ENCODE measurements around the gene MLST8.

The MLST8 gene

DNA sequence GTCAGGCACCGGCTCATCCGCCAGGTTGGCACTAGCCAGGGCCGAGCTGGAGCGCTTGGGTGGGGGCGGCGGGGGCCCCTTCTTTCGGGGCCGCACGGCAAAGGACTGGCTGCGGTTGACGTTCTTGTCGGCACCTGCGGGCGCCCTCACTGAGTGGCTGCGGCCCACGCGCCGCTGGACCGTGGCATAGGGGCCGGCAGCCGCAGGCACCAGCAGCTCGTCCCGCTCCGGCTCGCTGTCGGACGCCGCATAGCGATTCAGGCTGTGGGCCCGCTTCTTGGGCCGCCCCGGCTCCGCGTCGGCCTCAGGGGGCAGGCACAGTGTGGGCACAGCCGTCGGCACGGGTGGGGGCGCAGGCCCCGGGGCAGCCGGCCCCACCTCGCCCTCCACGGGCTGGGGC lies 24.8 kb upstream of the MLST8 start:
- peaks cover 0 to 11% of the 10 kb centered on the region in 2 experiments for H3K27me3 ChIP-seq (ENCODE audit: control insufficient read depth in 1 of 2, insufficient read depth in 1 of 2, low read length in 2 of 2)
- no peak overlapping the region for H2BK5ac ChIP-seq (ENCODE audit: low read depth, low read length, poor library complexity, severe bottlenecking)
- H2AK5ac ChIP-seq (ENCODE audit: low read length, severe bottlenecking) = no peak overlapping the region
- H2BK120ac ChIP-seq (ENCODE audit: low read depth, low read length) = no peak overlapping the region
- no peak overlapping the region for H3K4me3 ChIP-seq (ENCODE audit: insufficient read depth in 1 of 2, low read depth in 1 of 2, low read length in 2 of 2)
- H3K36me3 ChIP-seq (ENCODE audit: control insufficient read depth in 1 of 2, insufficient read depth in 2 of 2, low read depth in 1 of 2, low read length in 2 of 2) = peaks cover 22 to 66% of the 10 kb centered on the region in 2 experiments
- H3K27ac ChIP-seq (ENCODE audit: low read length, poor library complexity, severe bottlenecking) = no peak overlapping the region
- H2AFZ ChIP-seq (ENCODE audit: low read depth, low read length) = no peak overlapping the region
- no peak overlapping the region for H4K91ac ChIP-seq (ENCODE audit: low read length)
- H3K18ac ChIP-seq (ENCODE audit: low read depth in 1 of 2, low read length in 2 of 2) = no peak overlapping the region
- no peak overlapping the region for H3K4ac ChIP-seq (ENCODE audit: low read depth in 1 of 2, low read length in 2 of 2)
- H4K8ac ChIP-seq (ENCODE audit: low read length) = no peak overlapping the region
- H3K14ac ChIP-seq (ENCODE audit: low read length in 2 of 2) = no peak overlapping the region
- H3K4me1 ChIP-seq (ENCODE audit: control insufficient read depth, insufficient read depth, low read depth, low read length) = peaks cover 9% of the 10 kb centered on the region
- H3K9me3 ChIP-seq (ENCODE audit: control insufficient read depth, low read length) = no peaks in the 10 kb centered on the region
- no peak overlapping the region for H3K4me2 ChIP-seq (ENCODE audit: low read length, poor library complexity, severe bottlenecking)
- H3K79me1 ChIP-seq (replicated peaks; ENCODE audit: low read length, poor library complexity, severe bottlenecking) = peaks cover 7% of the 10 kb centered on the region
- 96% methylated on average over 43 of the region's 43 CpGs for WGBS
- no peak overlapping the region for H3K9ac ChIP-seq (ENCODE audit: low read length)
- no peak overlapping the region for H2BK15ac ChIP-seq (ENCODE audit: low read depth, poor library complexity, severe bottlenecking)
- no peak overlapping the region for H3K23ac ChIP-seq (ENCODE audit: low read length in 2 of 2)
- no peak overlapping the region for H2BK12ac ChIP-seq (ENCODE audit: low read length in 2 of 2)
- no peak for DNase-seq

- Histone ChIP-seq H3K27ac (ENCODE audit: low read length, poor library complexity, severe bottlenecking) (no peak overlapping the region), H3K18ac (ENCODE audit: low read depth in 1 of 2, low read length in 2 of 2) (no peak overlapping the region), H2BK15ac (ENCODE audit: low read depth, poor library complexity, severe bottlenecking) (no peak overlapping the region), H2BK12ac (ENCODE audit: low read length in 2 of 2) (no peak overlapping the region), H2BK5ac (ENCODE audit: low read depth, low read length, poor library complexity, severe bottlenecking) (no peak overlapping the region), H3K9me3 (ENCODE audit: control insufficient read depth, low read length) (no peaks in the 10 kb centered on the region), H3K36me3 (ENCODE audit: control insufficient read depth in 1 of 2, insufficient read depth in 2 of 2, low read depth in 1 of 2, low read length in 2 of 2) (peaks cover 15 to 58% of the 10 kb centered on the region in 2 experiments), H3K4ac (ENCODE audit: low read depth in 1 of 2, low read length in 2 of 2) (no peak overlapping the region), H3K4me2 (ENCODE audit: low read length, poor library complexity, severe bottlenecking) (no peak overlapping the region), H2AK5ac (ENCODE audit: low read length, severe bottlenecking) (no peak overlapping the region), H3K14ac (ENCODE audit: low read length in 2 of 2) (no peak overlapping the region), H3K4me3 (ENCODE audit: insufficient read depth in 1 of 2, low read depth in 1 of 2, low read length in 2 of 2) (no peak overlapping the region), H3K4me1 (ENCODE audit: control insufficient read depth, insufficient read depth, low read depth, low read length) (peaks cover 9% of the 10 kb centered on the region), H3K9ac (ENCODE audit: low read length) (no peak overlapping the region), H2AFZ (ENCODE audit: low read depth, low read length) (peak overlapping the region; percentile 29), H4K91ac (ENCODE audit: low read length) (no peak overlapping the region), H4K8ac (ENCODE audit: low read length) (no peak overlapping the region), H3K27me3 (ENCODE audit: control insufficient read depth in 1 of 2, insufficient read depth in 1 of 2, low read length in 2 of 2) (peaks cover 0 to 11% of the 10 kb centered on the region in 2 experiments), H2BK120ac (ENCODE audit: low read depth, low read length) (no peak overlapping the region), H3K79me1 (replicated peaks; ENCODE audit: low read length, poor library complexity, severe bottlenecking) (peaks cover 4% of the 10 kb centered on the region), H3K23ac (ENCODE audit: low read length in 2 of 2) (no peak overlapping the region)
- WGBS = 92% methylated on average over 45 of the region's 46 CpGs
- DNase-seq = no peak
Observed at GRCh38 chr16:2180962-2181923, 24.0 kb upstream of the MLST8 start.

DNA sequence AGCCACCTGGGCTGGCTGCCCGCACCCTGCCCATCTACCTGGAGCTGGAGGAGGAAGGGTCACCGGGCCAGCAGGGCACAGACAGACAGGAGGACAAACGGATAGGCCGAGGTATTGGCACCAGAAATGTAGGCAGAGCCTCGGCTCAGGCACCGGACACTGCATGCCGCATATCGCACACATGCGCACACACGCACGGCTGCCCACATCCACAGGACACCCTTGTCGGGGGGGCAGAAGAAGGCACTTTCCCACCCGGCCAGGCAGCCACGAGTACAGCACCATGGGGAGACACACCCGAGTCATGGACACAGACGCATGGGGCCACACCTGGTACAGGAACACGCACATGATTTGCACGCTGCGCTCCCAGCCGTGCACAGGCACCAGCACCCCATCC lies 23.3 kb upstream of the MLST8 start:
- H3K4ac ChIP-seq (ENCODE audit: low read depth in 1 of 2, low read length in 2 of 2) = no peak overlapping the region
- no peak overlapping the region for H2AK5ac ChIP-seq (ENCODE audit: low read length, severe bottlenecking)
- H2AFZ ChIP-seq (ENCODE audit: low read depth, low read length) = peak overlapping the region; percentile 29
- WGBS = 96% methylated on average over 20 of the region's 20 CpGs
- H3K79me1 ChIP-seq (replicated peaks; ENCODE audit: low read length, poor library complexity, severe bottlenecking) = peaks cover 4% of the 10 kb centered on the region
- H3K27me3 ChIP-seq (ENCODE audit: control insufficient read depth in 1 of 2, insufficient read depth in 1 of 2, low read length in 2 of 2) = peaks cover 0 to 11% of the 10 kb centered on the region in 2 experiments
- H2BK120ac ChIP-seq (ENCODE audit: low read depth, low read length) = no peak overlapping the region
- no peak overlapping the region for H4K8ac ChIP-seq (ENCODE audit: low read length)
- no peak overlapping the region for H3K27ac ChIP-seq (ENCODE audit: low read length, poor library complexity, severe bottlenecking)
- no peak overlapping the region for H3K9ac ChIP-seq (ENCODE audit: low read length)
- H3K4me1 ChIP-seq (ENCODE audit: control insufficient read depth, insufficient read depth, low read depth, low read length) = peaks cover 9% of the 10 kb centered on the region
- H4K91ac ChIP-seq (ENCODE audit: low read length) = no peak overlapping the region
- no peak overlapping the region for H2BK12ac ChIP-seq (ENCODE audit: low read length in 2 of 2)
- no peak overlapping the region for H3K18ac ChIP-seq (ENCODE audit: low read depth in 1 of 2, low read length in 2 of 2)
- no peak overlapping the region for H3K14ac ChIP-seq (ENCODE audit: low read length in 2 of 2)
- H3K9me3 ChIP-seq (ENCODE audit: control insufficient read depth, low read length) = no peaks in the 10 kb centered on the region
- no peak overlapping the region for H3K4me2 ChIP-seq (ENCODE audit: low read length, poor library complexity, severe bottlenecking)
- DNase-seq = no peak
- H3K23ac ChIP-seq (ENCODE audit: low read length in 2 of 2) = no peak overlapping the region
- H2BK5ac ChIP-seq (ENCODE audit: low read depth, low read length, poor library complexity, severe bottlenecking) = no peak overlapping the region
- H2BK15ac ChIP-seq (ENCODE audit: low read depth, poor library complexity, severe bottlenecking) = no peak overlapping the region
- H3K36me3 ChIP-seq (ENCODE audit: control insufficient read depth in 1 of 2, insufficient read depth in 2 of 2, low read depth in 1 of 2, low read length in 2 of 2) = peaks cover 9 to 51% of the 10 kb centered on the region in 2 experiments
- no peak overlapping the region for H3K4me3 ChIP-seq (ENCODE audit: insufficient read depth in 1 of 2, low read depth in 1 of 2, low read length in 2 of 2)

- Histone ChIP-seq H3K9ac (ENCODE audit: low read length) (no peak overlapping the region), H2AK5ac (ENCODE audit: low read length, severe bottlenecking) (no peak overlapping the region), H3K27me3 (ENCODE audit: control insufficient read depth in 1 of 2, insufficient read depth in 1 of 2, low read length in 2 of 2) (peaks cover 0 to 13% of the 10 kb centered on the region in 2 experiments), H3K36me3 (ENCODE audit: control insufficient read depth in 1 of 2, insufficient read depth in 2 of 2, low read depth in 1 of 2, low read length in 2 of 2) (peaks cover 0 to 34% of the 10 kb centered on the region in 2 experiments), H2BK5ac (ENCODE audit: low read depth, low read length, poor library complexity, severe bottlenecking) (no peak overlapping the region), H3K4me3 (ENCODE audit: insufficient read depth in 1 of 2, low read depth in 1 of 2, low read length in 2 of 2) (no peak overlapping the region), H2BK15ac (ENCODE audit: low read depth, poor library complexity, severe bottlenecking) (no peak overlapping the region), H4K8ac (ENCODE audit: low read length) (no peak overlapping the region), H2BK120ac (ENCODE audit: low read depth, low read length) (no peak overlapping the region), H3K9me3 (ENCODE audit: control insufficient read depth, low read length) (no peaks in the 10 kb centered on the region), H4K91ac (ENCODE audit: low read length) (no peak overlapping the region), H3K4ac (ENCODE audit: low read depth in 1 of 2, low read length in 2 of 2) (no peak overlapping the region), H3K18ac (ENCODE audit: low read depth in 1 of 2, low read length in 2 of 2) (no peak overlapping the region), H2BK12ac (ENCODE audit: low read length in 2 of 2) (no peak overlapping the region), H3K27ac (ENCODE audit: low read length, poor library complexity, severe bottlenecking) (no peak overlapping the region), H3K4me2 (ENCODE audit: low read length, poor library complexity, severe bottlenecking) (no peak overlapping the region), H3K23ac (ENCODE audit: low read length in 2 of 2) (no peak overlapping the region), H3K14ac (ENCODE audit: low read length in 2 of 2) (no peak overlapping the region), H3K4me1 (ENCODE audit: control insufficient read depth, insufficient read depth, low read depth, low read length) (peaks cover 9% of the 10 kb centered on the region), H3K79me1 (replicated peaks; ENCODE audit: low read length, poor library complexity, severe bottlenecking) (peaks cover 2% of the 10 kb centered on the region), H2AFZ (ENCODE audit: low read depth, low read length) (no peak overlapping the region)
- WGBS = 96% methylated on average over 30 of the region's 30 CpGs
- DNase-seq = no peak
Observed at GRCh38 chr16:2183671-2184070, 21.6 kb upstream of the MLST8 start.

All from mesenchymal stem cell (in vitro differentiated cells and primary cell).